HG03432 (cell line): ENCODE measurements around the gene STX10.
A peak's percentile ranks its signal among the peaks of the same experiment; 100 is the strongest.

Experiments
- ATAC-seq: cut with Tn5 transposase; IDR thresholded peaks from one replicate; pipeline ENCODE4 v1.9.1; 2021; ENCODE audit warnings: mild to moderate bottlenecking, moderate library complexity; ENCODE audit not compliant: unreplicated experiment

The STX10 gene

GRCh38 chr19:13121551-13122274 is 28.5 kb downstream of the STX10 start:
- no peak for ATAC-seq

DNA sequence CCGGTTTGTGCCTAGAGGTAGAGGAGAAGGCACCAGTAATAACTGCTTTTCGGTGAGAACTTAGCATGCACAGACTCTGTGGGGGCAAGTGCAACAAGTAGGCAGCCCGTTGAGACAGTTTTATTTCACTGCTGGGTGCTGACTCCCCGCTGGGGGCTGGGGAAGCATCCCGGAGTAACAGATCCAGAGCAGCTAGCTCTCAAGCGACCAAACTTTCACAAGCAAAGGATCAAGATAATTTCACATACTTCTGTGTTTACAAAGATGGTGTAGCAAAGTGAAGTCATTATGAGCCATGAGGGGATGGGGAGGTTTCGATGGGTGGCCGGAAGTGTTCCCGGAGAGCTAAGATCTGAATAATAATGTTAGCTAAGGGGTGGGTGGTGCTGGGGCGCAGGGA is 29.4 kb downstream of the STX10 start:
- ATAC-seq = no peak

DNA sequence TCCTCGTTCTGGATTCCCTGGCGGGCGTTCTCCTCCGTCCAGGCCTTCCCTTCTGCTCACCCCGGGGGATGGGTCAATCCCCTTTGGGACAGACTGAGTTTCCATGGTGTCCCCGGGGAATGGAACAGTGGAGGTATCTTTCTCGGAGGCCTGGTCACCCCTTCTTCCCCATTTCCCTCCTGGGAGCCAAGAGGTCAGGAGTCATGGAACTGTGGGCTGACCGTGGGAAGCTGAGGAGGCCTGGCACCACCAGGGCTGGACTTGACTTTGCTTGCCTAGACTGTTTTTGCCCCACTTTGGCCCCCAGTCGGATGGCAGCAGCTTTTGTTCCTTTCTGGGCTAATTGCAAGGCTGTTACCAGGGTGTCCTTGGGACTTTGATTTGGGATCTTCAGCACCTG is 30.1 kb downstream of the STX10 start:
- no peak for ATAC-seq

- no peak for ATAC-seq
Measured at GRCh38 chr19:13119627-13120026, 30.5 kb downstream of the STX10 start.

GRCh38 chr19:13118424-13119193 is 31.6 kb downstream of the STX10 start:
- peak; percentile 7 for ATAC-seq

DNA sequence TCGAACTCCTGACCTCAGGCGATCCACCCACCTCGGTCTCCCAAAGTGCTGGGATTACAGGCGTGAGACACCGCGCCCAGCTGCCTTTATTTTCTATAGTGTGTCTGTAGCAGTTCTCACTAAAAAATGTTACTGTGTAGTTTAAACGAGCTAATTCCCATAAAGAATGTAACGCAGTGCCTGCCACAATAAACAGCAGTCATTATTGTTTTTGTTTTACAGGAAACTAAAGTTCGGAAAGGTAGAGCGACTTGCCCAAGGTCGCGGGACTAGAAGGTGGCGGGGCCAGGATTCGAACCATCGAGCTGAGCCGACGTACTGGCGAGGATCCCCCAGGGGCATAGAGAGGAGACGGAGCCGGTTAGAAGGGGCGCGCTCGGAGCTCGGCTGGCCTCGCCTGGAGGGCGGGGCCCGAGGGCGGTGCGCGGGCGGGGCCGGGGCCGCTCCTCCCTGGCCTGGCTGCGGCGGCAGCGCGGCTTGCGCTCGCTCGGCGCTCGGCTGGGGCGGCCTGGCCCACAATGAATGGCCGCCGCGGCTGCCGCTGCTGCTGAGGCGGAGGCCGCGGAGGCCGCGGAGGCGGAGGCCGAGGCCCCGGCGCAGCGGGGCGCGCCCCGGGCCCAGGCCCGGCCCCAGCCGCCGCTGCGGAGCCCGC is 32.3 kb downstream of the STX10 start, which contains the start of gene NACC1:
Gene NACC1, plus strand, starts transcription at position 493 of the 652 bp plus-strand sequence. CDS start 16,944 bp downstream, outside the sequence.
- ATAC-seq = peak; percentile 69

- no peak for ATAC-seq
Measured at GRCh38 chr19:13117176-13117771, 32.9 kb downstream of the STX10 start.

- peak; percentile 52 for ATAC-seq
Measured at GRCh38 chr19:13116282-13117175, 33.6 kb downstream of the STX10 start, which contains the start of gene TRMT1. Gene TRMT1, minus strand, starts transcription at chr19:13116740. Its CDS starts 341 bp downstream, at chr19:13116399.

DNA sequence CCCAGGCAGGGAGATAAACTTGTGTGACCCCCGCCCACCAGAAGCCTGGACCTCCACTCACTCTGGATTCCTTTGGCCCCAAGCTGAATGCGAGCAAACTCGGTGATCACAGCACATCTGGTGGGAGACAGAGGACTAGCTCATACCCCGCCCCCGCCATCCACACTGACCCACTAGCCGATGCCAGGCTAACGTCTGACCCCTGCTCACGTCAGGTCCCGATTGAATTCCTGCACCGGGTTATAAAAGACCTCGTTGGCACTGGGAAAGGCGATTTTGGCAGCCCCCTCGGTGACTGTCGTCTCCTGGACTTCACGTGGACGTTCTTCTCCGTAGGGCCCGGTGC is 34.3 kb downstream of the STX10 start:
- no peak for ATAC-seq

GRCh38 chr19:13112555-13112954 is 37.6 kb downstream of the STX10 start:
- ATAC-seq = no peak

DNA sequence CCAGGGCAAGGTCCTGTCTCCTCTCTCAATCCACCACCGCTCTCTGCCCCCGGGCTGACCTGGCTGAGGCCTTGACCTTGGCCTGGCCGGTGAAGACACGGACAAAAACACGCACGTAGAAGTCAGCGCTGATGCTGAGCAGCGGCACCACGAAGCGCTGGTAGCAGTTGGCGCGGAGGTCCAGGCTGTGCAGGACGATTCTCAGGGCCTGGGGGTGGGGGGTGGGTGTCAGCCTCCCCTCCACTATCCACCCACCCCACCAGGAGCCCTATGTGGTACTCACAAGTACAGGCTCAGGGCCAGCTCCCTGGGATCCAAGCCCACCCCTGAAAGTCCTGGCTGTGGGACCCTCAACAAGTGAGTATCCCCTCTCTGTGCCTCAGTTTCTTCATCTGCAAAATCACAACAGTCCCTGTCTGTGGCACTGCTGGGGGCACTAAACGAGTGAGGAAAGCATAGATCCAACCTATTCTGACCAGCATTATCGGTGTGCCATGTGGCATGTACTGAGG is 40.0 kb downstream of the STX10 start:
- ATAC-seq = no peak

DNA sequence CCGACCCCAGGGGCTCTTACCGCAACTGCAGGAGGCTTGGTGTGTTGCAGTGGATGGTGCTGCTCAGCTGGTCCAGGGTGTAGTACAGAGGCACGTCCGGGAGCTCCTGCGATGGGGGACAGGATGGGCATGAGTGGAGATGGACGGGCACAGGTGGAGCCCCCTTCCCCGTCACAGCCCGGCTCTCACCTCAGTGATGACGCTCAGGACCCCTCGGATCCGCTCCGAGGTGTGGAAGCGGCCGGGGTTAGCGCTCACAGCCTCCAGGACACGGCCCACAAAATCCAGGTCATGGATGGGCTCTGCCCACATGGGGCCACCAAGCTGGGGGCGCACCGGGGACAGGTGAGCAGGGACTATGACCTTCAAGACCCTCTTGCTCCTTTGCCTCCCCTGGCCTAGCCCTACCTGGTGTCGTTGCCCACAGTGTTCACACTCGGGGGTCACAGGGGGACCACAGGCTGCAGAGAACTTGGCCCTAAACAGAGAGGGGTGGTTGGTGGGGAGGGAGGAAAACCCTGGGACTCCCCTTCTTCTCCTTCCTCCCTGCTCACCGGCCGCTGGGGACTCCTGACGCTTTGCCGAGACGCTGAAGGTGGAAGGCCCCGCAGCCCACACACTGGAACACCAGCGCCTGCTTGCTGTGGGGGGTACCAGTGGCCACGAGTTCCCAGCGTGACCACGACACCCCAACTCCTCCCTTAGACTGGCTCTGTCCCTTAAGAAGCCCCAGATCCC is 40.6 kb downstream of the STX10 start:
- ATAC-seq = no peak

GRCh38 chr19:13104848-13105711 is 45.1 kb downstream of the STX10 start:
- ATAC-seq = peak; percentile 1

DNA sequence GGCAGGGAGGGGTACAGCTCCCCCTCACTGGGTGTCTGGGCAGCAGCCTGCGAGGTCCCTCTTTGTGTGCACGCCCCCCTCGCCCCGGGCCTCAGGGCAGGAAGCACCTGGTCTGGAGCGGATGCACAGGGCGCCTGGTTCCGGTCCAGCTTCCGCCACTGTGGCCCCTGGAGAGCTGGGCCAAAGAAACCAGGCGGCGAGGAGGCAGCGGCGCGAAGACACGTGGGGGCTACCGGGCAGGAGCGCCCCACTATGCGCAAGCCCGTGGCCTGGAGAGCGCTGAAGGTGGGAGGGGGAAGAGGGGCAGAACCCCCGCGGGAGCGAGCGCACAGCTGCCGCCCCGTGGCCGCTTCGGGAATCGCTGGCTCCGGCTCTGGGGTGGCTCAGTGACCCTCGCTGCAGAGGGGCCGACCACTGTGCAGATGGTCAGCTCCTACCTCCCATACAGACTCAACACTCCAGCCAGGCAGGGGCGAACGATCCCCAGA is 45.8 kb downstream of the STX10 start:
- peak; percentile 46 for ATAC-seq

- no peak for ATAC-seq
Measured at GRCh38 chr19:13103581-13104359, 46.4 kb downstream of the STX10 start.

- ATAC-seq = peak; percentile 37
Measured at GRCh38 chr19:13102666-13103580, 47.3 kb downstream of the STX10 start, which contains the start of gene LYL1. Gene LYL1, minus strand, starts transcription at chr19:13102858. Its CDS starts 1,687 bp downstream, at chr19:13101171.

GRCh38 chr19:13102416-13102665 is 47.8 kb downstream of the STX10 start:
- ATAC-seq = peak; percentile 1
